Measurements from ENCODE around the gene NDUFB3. TPM values are rescaled to one million over a fixed set of nuclear protein-coding genes. Genes with fewer than 3 reads are reported as not detected.

NDUFB3 gene
- total RNA-seq, 2 donors from 2014 or later, result 28.1 to 32.1 TPM

GRCh38 chr2:201046881-201047280 lies 24.9 kb upstream of the NDUFB3 start:
- DNase-seq (ENCODE audit: low spot score), result no peak
- no peak for TF ChIP-seq CTCF (IDR thresholded peaks at IDR 0.05)
- no peaks in the 10 kb centered on the region for H3K9me3 ChIP-seq
- H3K36me3 ChIP-seq, result no peaks in the 10 kb centered on the region
- no peak overlapping the region for H3K4me3 ChIP-seq
- H3K27ac ChIP-seq, result no peak overlapping the region
- ATAC-seq (ENCODE audit: insufficient number of reproducible peaks, low FRiP score, low read depth), result no peak
- no peaks in the 10 kb centered on the region for H3K27me3 ChIP-seq (replicated peaks; ENCODE audit: insufficient read depth)
- H3K4me1 ChIP-seq (ENCODE audit: control insufficient read depth in 1 of 2, low read depth in 2 of 2), result no peaks in the 10 kb centered on the region

- Histone ChIP-seq H3K27me3 (replicated peaks; ENCODE audit: insufficient read depth) (no peaks in the 10 kb centered on the region), H3K9me3 (no peaks in the 10 kb centered on the region), H3K4me1 (ENCODE audit: control insufficient read depth in 1 of 2, low read depth in 2 of 2) (no peaks in the 10 kb centered on the region), H3K36me3 (no peaks in the 10 kb centered on the region), H3K27ac (no peak overlapping the region), H3K4me3 (no peak overlapping the region)
- DNase-seq (ENCODE audit: low spot score) (no peak), ATAC-seq (ENCODE audit: insufficient number of reproducible peaks, low FRiP score, low read depth) (no peak)
- no peak for TF ChIP-seq CTCF (IDR thresholded peaks at IDR 0.05)
These were observed 22.3 kb upstream of the NDUFB3 start for GRCh38 chr2:201049455-201049854.

- DNase-seq (ENCODE audit: low spot score), result no peak
- no peaks in the 10 kb centered on the region for H3K27me3 ChIP-seq (replicated peaks; ENCODE audit: insufficient read depth)
- H3K27ac ChIP-seq, result no peak overlapping the region
- peaks cover 3 to 7% of the 10 kb centered on the region in 2 donors for H3K4me1 ChIP-seq (ENCODE audit: control insufficient read depth in 1 of 2, low read depth in 2 of 2)
- no peak overlapping the region for H3K4me3 ChIP-seq
- H3K36me3 ChIP-seq, result no peaks in the 10 kb centered on the region
- ATAC-seq (ENCODE audit: insufficient number of reproducible peaks, low FRiP score, low read depth), result no peak
- no peaks in the 10 kb centered on the region for H3K9me3 ChIP-seq
- TF ChIP-seq CTCF (IDR thresholded peaks at IDR 0.05), result no peak
These were observed 14.7 kb upstream of the NDUFB3 start for GRCh38 chr2:201057087-201057521.

- Histone ChIP-seq H3K27me3 (replicated peaks; ENCODE audit: insufficient read depth) (no peaks in the 10 kb centered on the region), H3K36me3 (no peaks in the 10 kb centered on the region), H3K27ac (no peak overlapping the region), H3K4me3 (no peak overlapping the region), H3K4me1 (ENCODE audit: control insufficient read depth in 1 of 2, low read depth in 2 of 2) (peaks cover 3 to 7% of the 10 kb centered on the region in 2 donors), H3K9me3 (no peaks in the 10 kb centered on the region)
- no peak for TF ChIP-seq CTCF (IDR thresholded peaks at IDR 0.05)
- DNase-seq (ENCODE audit: low spot score), result no peak
- no peak for ATAC-seq (ENCODE audit: insufficient number of reproducible peaks, low FRiP score, low read depth)
These were observed 14.0 kb upstream of the NDUFB3 start for GRCh38 chr2:201057715-201058248.

- Histone ChIP-seq H3K4me1 (ENCODE audit: control insufficient read depth in 1 of 2, low read depth in 2 of 2) (peaks cover 3 to 7% of the 10 kb centered on the region in 2 donors), H3K36me3 (no peaks in the 10 kb centered on the region), H3K27ac (no peak overlapping the region), H3K4me3 (no peak overlapping the region), H3K9me3 (no peaks in the 10 kb centered on the region), H3K27me3 (replicated peaks; ENCODE audit: insufficient read depth) (no peaks in the 10 kb centered on the region)
- DNase-seq (ENCODE audit: low spot score), result no peak
- ATAC-seq (ENCODE audit: insufficient number of reproducible peaks, low FRiP score, low read depth), result no peak
- no peak for TF ChIP-seq CTCF (IDR thresholded peaks at IDR 0.05)
These were observed 12.9 kb upstream of the NDUFB3 start for GRCh38 chr2:201058914-201059313.
